Amniotic stem cell (primary cell): ENCODE data around the gene ACACA.

Experiments
- DNase-seq: peaks from one replicate; lab custom pipeline; 2025; lab: John Stamatoyannopoulos, UW

Gene ACACA

DNA sequence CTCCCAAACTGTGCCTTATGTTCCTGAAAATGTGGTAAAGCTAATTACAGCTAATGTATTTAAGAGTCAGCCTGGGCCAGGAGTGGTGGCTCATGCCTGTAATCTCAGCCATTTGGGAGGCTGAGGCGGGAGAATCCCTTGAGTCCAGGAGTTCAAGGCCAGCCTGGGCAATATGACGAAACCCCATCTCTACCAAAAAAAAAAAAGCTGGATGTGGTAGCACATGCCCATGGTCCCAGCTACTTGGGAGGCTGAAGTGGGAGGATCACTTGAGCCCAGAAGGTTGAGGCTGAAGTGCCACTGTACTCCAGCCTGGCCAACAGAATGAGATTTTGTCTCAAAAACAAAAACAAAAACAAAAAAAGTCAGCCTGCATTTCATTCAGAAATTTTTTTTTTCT, 64.0 kb downstream of the ACACA start:
- DNase-seq: no peak

DNA sequence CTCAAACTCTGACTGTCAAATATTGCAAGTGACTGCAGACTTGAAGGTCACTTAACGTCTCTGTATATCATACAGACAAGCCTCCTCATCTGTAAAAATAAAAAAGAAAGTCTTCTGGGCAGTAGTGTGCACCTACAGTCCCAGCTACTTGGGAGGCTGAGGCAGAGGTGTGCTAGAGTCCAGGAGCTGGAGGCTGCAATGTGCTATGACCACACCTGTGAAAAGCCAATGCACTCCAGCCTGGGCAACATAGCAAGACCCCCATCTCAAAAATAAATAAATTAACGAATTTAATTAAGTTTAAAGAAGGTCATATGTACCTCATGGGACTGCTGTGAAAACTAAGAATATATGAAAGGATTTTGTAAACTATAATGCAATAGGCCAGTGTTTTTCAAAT, 65.8 kb downstream of the ACACA start:
- no peak for DNase-seq

DNA sequence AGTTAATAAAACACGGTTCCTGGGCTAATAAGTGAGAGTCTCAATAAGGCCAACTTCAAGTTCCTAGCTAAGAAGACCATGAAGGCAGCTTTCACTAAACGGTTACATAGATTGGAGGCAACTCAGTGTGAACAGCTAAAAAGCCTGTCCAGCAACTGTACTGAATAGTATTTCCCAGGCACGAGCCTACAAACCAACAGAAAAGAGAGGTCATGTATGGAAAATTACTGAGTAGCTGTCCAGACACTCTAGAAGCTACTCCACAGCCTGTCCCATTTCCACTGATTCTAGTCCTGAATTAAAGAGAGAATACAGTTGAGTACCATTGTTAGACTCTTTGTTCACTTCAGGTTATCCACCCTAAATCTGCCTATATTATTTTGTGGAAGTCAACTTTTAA, 67.3 kb downstream of the ACACA start:
- DNase-seq: no peak

DNA sequence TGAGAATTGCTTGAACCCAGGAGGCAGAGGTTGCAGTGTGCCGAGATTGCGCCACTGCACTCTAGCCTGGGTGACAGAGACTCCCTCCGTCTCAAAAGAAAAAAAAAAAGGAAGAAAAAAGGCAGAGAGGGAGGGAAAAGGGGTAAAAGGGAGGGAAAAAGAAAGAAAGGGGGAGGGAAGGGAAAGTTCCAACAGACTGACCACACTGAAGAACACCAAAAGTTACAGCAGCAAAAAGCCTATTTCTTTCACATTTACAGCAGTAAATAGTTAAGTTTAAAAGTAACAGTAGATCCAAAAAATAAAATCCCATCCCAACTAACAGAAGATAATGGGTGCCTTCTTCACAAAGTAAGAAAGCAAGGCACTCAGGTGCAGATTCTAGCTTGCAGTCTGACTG, 67.8 kb downstream of the ACACA start:
- DNase-seq: no peak

DNA sequence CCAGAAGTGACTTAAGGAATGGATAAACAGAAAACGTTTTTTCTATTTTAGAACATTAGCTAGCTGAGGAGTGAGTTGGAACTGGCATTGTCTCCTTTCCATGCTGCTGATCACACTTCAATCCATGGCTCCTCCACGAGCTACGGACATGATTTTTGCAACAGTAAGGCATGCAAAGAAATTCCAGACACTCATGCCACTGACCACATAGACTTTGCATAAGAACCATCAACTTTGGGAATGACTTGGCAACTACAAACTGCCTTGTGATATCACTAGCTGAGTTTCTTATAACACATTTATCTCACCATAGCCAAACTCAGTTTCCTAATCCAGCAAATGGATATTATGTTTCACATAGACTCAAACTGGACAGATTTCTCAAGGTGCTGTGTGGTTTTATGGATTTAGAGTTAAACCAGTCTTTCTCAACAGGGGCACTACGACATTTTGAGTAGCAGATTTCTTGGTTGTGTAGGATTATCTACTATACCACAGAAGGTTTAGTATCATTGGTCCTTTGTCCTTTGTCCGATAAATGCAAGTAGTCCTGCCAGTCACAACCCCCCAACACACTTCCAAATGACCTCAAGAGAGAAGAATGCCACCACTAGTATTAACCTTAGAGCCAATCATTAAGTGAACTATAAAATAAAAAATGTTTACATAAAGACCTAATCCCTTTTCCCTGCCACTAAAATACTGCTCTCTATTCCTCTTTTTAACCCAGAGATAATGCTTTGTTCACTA, 79.1 kb downstream of the ACACA start:
- DNase-seq: no peak

DNA sequence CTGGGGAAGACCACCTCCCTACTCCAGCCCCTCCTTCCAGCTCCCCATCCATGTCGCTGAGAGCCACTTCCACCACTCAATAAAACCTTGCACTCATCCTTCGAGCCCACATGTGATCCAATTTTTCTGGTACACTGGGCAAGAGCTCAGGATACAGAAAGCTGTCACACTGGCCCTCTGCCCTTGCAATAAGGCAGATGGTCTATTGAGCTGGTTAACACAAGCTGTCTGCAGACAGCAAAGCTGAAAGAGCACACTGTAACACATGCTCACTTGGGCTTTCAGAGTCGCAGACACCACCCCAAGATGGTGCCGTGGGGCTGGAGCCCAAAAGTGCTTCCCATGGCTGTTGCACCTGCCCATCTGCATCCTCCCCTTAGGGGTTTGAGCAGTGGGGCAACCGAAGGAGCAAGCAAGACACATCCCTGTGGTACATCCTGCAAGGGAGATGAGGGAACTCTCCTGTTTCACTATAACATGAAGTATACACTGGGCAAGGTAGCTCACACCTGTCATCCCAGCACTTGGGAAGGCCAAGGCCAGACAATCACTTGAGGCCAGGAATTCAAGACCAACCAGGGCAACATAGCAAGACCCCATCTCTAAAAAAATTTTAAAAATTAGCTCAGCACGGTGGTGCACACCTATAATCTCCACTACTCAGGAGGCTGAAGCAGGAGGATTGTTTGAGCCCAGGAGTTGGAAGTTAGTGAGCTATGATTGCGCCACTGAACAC, 83.6 kb downstream of the ACACA start:
- no peak for DNase-seq

DNA sequence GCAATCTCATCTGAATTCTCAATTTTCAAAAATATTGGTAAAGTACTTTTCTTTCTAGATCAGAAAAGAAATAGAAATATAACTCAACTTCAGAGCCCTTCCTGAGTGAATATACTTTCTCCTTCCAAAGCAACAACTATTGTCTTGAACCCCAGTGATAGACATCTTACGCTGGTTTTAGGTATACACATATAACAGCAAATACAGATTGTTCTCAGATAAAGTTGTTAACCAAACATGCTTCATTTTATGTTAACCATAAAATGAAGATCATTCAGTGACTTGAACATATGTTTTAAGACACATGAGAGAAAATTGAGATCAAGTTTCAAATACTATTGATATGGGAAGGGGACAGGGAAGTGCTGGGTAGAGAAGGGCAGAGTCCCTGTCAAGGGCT, 84.5 kb downstream of the ACACA start:
- DNase-seq: no peak

DNA sequence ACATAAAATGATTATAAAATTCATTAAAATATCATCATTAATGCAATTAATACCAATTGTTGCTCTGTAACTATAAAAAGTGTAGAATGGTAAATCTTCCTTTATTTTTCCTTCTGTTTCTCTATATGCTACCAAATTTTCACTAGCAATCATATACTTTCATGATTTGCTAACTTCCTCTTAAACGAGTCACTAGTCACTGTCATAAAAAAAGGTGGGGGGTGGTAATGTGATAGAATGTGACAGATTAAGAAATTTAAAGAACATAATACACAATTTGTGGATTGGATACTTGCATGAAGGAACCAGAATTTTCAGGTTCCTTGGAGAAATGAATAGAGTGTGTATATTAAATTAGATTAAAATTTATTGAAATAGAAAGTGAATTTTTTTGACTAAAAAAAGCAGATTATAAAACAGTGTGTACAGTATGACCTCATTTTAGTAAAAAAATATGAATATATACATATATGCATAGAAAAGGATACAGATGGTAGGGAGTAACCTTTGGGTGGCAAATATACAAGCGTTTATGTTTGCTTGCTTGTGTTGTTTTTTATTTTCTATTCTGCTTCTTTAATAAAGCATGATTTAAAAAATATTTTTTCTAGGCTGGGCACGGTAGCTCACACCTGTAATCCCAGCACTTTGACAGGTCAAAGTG, 87.6 kb downstream of the ACACA start:
- DNase-seq: no peak

DNA sequence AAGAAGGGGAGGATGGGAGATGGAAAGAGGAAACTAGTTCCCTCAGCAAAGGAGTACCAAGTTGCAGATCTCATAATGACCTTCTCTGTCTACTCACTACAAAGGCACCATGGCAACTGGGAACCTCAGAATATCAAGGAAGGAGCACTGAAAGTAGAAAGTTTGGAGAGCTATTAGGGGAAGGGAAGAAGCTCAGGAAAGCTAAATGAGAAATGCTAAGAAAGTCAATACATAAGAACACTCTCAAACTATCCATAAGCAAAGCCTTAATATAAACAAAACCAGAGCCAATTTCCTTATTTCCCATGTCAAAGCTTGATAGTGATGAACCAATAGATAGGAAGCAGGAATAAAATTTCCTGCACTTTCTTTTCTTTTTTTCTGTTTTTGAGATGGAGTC, 88.8 kb downstream of the ACACA start:
- no peak for DNase-seq

DNA sequence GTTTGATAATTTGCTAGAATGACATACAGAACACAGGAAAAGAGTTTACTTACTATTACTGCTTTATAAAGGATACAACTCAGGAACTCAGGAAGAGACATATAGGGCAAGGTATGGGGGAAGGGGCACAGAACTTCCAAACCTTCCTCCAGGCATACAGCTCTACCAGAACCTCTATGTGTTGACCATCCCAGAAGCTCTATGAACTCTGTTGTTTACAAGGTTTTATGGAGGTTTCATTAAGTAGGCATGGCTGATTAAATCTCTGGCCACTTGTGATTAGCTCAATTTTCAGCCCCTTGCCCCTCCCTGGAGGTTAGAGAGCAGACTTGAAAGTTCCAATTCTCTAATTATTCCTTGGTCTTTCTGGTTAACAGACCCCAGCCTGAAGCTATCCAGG, 91.0 kb downstream of the ACACA start:
- no peak for DNase-seq

DNA sequence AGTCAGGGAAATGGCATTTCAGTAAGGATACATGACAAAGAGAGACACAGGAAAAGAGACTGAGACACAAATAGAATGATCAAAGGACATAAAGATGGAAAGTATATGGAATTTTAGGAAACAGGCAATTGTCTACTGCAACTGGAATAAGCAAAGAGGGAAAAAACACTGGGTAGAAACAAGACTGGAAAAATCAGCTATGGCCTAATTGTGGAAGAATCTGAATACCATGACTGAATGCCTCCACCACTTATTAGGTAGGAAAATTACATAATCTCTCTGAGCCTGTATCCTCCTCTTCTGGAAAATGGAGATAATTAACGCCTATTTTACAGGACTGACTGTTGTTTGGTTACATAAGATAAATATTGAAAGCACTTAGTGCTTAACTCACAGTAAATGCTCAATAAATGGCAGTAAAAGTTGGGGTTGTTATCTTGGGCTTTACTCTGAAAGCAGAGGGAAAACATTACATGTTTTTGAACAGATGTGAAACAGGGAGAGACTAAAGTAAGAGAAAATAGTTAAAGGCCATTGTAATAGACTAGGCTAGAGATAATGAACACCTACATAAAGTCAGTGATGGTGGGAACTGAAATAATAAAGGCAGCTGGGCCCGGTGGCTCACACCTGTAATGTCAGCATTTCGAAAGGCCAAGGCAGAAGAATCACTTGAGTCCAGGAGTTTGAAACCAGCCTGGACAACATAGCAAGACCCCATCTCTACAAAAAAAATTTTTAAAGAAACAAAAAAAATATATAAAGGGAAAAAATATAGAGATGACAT, 94.3 kb downstream of the ACACA start:
- DNase-seq: no peak

DNA sequence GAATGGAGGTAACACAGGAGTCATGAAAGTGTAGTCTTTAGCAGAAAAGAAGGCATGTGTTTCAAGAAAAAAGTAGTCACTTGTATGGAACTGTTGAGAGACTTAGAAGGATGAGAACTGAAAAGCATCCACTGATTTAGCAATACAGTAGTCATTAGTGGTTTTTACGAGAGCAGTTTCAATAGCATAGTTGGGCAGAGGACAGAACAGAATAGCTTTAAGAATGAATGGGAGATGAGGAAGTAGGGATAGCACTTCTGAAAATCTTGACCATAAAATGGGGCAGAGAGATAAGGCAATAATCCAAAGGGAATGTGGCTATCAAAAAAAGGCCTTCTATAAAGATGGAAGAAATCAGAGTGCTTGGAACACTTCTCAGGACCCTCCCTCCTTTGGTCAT, 95.7 kb downstream of the ACACA start:
- no peak for DNase-seq

DNA sequence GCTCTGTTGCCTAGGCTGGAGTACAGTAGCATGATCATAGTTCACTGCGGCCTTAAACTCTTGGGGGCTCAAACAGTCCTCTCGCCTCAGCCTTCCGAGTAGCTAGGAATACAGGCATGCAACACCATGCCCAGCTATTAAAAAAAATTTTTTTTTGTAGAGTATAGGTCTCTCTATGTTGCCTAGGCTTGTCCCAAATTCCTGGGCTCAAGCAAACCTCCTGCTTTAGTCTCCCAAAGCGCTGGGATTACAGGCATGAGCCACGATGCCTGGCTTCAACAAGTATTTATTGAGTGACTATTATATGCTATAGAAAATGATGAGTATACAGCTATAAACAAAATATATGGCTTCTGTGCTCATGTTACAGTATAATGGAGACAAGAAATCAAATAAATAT, 97.6 kb downstream of the ACACA start:
- DNase-seq: no peak

DNA sequence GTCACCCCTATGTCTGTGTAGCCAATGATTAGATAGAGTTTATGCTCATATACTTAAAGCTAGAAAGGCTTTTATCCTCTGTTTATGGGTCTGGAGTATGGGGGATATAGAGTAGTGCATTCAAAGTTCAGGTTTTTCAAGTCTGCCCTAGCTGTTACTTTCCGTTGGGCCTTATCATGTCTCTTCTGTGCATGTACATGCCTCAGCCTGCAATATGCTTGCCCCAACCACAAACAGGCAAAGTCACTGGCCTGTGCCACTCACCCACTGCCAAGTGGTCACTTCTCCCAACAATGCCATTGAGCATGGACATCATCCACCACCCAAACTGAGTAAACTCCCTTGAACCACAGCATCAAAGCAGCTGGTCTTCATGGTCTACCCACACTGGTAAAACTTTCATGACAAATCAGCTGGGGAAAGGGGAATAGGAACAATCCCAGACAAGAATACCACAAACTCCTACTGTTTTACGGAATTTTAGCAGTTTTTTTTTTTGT, 101.2 kb downstream of the ACACA start:
- no peak for DNase-seq

DNA sequence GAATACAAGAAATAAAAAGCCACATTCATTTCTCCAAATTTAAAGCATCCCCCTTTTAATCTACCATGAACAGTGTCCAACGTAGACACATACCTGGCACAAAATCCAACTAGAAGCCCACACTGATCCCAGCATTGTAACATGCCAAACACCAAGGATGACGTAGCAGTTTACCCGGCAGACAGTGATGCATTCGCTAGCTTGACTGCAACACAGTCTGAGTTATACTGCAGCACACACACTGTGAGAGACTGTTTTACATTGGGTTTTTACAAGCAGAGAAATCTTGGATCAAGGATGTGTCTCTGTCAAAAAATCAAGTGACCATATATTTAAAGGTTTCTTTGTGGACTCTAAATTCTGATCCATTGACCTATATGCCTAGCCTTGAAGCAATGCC, 105.3 kb downstream of the ACACA start:
- DNase-seq: no peak

DNA sequence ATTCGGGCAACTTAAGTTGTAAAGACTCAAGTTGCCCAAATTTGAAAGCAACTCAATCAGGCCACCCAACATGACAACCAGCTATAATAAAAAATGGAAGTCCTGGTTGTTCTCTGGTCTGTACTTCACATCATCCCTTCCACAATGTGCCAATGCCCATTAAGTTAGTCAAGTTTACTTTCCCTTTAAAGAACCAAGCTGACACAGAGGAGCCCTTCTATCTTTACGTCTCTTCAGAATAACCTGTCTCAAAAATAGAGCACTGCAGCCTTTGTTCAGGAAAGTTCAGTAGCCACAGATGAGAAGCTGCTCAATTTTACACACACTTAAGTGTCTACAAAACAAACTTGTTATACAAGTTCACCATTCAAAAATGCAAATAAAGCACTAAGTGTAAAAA, 106.0 kb downstream of the ACACA start:
- DNase-seq: no peak

DNA sequence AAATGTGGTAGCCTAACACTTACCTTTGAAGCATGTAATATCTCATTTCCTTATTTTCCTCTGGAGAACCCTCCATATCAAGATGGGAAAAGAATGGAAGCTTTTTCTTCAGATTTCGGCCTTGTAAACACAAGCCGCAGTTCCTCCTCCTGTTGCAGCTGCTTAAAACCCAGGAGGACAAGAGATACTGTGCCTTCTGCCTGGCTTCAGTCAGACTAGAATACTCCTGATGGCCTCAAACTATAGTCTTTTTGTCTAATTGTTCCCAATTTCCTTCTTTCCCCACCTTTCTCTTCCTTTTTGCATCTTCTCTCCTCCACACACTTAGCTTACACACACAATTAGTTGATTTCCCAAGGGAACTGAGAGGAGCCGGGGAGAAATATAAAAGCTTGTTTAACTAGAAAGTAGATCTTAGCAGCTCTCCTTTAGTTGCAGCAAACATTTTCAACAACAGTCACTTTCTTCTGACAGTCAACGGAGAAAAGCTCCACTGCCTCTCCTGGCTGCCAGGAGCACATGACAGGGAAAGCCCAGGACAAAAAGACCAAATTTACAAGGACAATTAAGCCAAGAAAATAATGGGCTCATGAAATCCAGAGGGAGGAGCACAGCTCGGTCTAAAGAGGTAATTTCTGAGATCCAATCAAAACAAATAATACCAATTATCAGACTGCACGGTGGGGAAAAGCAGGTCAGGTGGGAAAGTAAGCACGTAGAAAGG, 107.2 kb downstream of the ACACA start:
- DNase-seq: no peak

DNA sequence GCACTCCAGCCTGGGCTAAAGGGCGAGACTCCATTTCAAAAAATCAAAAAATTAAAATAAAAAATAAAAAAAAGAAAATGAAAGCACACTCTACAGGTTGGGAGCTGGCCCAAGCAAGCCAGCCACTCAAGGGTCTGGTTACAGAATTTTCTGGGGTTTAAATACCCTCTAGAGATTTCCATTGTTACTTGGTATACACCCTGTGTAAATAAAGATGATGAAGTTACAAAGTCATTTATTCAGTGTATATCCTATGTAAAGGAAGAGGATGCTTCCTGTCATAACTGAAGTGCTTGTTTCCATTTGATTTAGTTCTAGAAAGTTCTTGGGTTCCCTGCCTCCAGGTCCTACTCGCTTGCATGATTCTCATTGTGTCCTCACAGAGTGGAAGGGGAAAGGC, 110.7 kb downstream of the ACACA start:
- DNase-seq: no peak

DNA sequence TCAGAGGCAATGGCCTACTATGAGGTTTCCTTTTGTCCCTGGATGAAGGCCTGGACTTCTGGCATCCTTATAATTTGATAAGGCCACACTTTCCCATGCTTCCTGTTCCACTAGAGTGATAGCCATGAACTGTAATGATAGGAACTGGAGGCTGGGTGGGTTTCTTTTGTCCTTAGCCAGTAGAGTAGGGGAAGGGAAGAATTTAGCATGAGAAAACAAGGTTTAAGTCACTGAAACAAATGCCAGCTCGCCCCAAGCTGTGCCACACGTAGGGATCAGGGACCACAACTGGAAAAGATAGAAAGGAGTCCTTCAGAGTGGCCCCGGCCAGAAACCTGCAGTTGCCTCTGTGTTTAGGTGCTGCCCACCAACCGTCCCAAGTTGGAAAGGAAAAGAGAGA, 111.7 kb downstream of the ACACA start:
- DNase-seq: no peak

DNA sequence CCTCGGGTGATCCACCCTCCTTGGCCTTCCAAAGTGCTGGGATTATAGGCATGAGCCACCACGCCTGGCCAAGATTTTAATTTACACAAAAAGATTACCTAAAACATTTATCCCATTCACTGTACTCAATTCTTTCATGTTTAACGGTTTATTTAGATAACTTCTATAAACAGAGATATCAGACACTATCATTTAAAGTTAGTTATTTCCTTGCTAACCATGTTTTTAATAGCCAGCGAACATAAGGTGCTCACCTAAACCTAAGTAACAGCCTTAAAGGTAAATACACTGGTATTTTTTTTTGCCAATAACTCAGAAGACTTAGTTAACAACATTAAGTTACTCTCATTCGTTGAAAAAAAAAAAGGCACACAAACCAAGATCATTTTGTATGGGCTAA, 112.9 kb downstream of the ACACA start:
- DNase-seq: no peak

DNA sequence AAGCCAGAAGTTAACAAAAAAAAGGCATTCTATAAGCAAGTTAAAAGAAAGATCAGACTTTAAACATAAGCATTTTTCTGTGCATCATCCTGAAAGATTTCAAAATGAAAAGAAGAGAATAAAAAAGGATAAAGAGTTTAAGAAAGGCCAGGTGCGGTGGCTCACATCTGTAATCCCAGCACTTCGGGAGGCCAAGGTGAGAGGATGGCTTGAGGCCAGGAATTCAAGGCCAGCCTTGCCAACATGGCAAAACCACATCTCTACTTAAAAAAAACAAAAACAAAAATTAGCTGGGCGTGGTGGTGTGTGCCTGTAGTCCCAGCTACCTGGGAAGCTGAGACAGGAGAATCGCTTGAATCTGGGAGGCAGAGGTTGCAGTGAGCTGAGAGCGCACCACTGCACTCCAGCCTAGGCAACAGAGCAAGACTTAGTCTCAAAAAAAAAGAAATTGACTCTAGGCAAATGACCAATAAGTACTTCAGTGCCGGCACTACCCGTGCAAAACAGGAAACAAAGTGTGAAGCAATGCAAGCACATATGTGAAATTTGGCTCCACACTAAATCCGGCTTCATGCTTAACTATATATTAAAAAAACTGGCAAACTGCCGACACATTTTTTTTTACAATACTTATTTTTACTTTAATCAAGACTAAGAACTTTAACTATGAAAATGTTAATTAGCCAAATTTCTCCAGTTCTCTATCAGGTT, 114.1 kb downstream of the ACACA start:
- DNase-seq: no peak
